ENCODE measurements around the gene RECQL5. TPM values are rescaled to one million over a fixed set of nuclear protein-coding genes. Genes with fewer than 3 reads are reported as not detected.

RECQL5 gene
- total RNA-seq, 1 donor from 2014 or later: 49.8 TPM

GRCh38 chr17:75616521-75617122 is 50.3 kb downstream of the RECQL5 start:
- TF ChIP-seq, protein P1, sequence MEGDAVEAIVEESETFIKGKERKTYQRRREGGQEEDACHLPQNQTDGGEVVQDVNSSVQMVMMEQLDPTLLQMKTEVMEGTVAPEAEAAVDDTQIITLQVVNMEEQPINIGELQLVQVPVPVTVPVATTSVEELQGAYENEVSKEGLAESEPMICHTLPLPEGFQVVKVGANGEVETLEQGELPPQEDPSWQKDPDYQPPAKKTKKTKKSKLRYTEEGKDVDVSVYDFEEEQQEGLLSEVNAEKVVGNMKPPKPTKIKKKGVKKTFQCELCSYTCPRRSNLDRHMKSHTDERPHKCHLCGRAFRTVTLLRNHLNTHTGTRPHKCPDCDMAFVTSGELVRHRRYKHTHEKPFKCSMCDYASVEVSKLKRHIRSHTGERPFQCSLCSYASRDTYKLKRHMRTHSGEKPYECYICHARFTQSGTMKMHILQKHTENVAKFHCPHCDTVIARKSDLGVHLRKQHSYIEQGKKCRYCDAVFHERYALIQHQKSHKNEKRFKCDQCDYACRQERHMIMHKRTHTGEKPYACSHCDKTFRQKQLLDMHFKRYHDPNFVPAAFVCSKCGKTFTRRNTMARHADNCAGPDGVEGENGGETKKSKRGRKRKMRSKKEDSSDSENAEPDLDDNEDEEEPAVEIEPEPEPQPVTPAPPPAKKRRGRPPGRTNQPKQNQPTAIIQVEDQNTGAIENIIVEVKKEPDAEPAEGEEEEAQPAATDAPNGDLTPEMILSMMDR (IDR thresholded peaks at IDR 0.05; ENCODE audit: partially characterized antibody, unreplicated experiment): no peak
- no peak for DNase-seq
- Mint-ChIP-seq H3K27me3 (ENCODE audit: unreplicated experiment) (peaks cover 2% of the 10 kb centered on the region), H3K9me3 (ENCODE audit: unreplicated experiment) (no peaks in the 10 kb centered on the region), H3K36me3 (ENCODE audit: unreplicated experiment) (no peaks in the 10 kb centered on the region), H3K4me3 (ENCODE audit: unreplicated experiment) (no peak overlapping the region), H3K4me1 (ENCODE audit: low read depth, unreplicated experiment) (no peaks in the 10 kb centered on the region), H3K27ac (ENCODE audit: unreplicated experiment) (no peak overlapping the region)

- Mint-ChIP-seq H3K4me1 (ENCODE audit: low read depth, unreplicated experiment) (no peaks in the 10 kb centered on the region), H3K4me3 (ENCODE audit: unreplicated experiment) (no peak overlapping the region), H3K27me3 (ENCODE audit: unreplicated experiment) (peaks cover 2% of the 10 kb centered on the region), H3K36me3 (ENCODE audit: unreplicated experiment) (no peaks in the 10 kb centered on the region), H3K27ac (ENCODE audit: unreplicated experiment) (no peak overlapping the region), H3K9me3 (ENCODE audit: unreplicated experiment) (no peaks in the 10 kb centered on the region)
- TF ChIP-seq, protein P1 (IDR thresholded peaks at IDR 0.05; ENCODE audit: partially characterized antibody, unreplicated experiment): no peak
- peak; percentile 50 for DNase-seq
These were observed 51.7 kb downstream of the RECQL5 start for GRCh38 chr17:75615301-75615700.

DNA sequence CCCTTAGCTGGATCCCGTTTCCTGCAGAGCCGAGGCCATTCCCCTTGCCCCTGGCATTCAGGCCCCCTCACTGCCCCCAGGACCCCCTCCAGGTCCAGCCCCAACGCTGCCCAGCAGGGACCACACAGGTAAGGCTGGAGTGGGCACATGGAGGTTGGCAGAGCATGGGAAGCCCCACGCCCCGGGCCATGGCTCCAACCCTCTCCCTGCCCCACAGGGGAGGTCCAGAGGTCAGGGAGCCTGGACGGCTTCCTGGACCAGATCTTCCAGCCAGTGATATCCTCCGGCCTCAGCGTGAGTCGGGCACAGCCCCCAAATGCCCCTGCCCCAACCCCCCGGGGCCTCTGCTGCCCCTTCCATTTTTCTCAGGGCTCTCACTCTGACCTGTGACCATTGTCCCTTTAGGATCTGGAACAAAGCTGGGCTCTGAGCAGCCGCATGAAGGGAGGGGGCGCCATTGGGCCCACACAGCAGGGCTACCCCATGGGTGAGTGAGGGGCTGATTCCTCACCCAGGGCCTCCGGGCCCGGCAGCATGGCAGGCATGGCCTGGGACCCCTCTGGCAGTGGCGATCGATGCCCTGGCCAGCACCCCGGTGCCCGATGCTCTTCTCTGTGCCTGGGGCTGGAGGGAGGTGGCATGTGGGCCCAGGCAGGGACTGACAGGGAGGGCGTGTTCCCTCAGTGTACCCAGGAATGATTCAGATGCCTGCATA is 52.2 kb downstream of the RECQL5 start:
- no peak for DNase-seq
- Mint-ChIP-seq H3K36me3 (ENCODE audit: unreplicated experiment) (no peaks in the 10 kb centered on the region), H3K4me1 (ENCODE audit: low read depth, unreplicated experiment) (no peaks in the 10 kb centered on the region), H3K27me3 (ENCODE audit: unreplicated experiment) (peaks cover 2% of the 10 kb centered on the region), H3K27ac (ENCODE audit: unreplicated experiment) (no peak overlapping the region), H3K9me3 (ENCODE audit: unreplicated experiment) (no peaks in the 10 kb centered on the region), H3K4me3 (ENCODE audit: unreplicated experiment) (no peak overlapping the region)
- TF ChIP-seq, protein P1 (IDR thresholded peaks at IDR 0.05; ENCODE audit: partially characterized antibody, unreplicated experiment): no peak

- no peak overlapping the region for H3K4me3 Mint-ChIP-seq (ENCODE audit: unreplicated experiment)
- TF ChIP-seq, protein P1 (IDR thresholded peaks at IDR 0.05; ENCODE audit: partially characterized antibody, unreplicated experiment): no peak
- H3K27me3 Mint-ChIP-seq (ENCODE audit: unreplicated experiment): peaks cover 2% of the 10 kb centered on the region
- H3K9me3 Mint-ChIP-seq (ENCODE audit: unreplicated experiment): no peaks in the 10 kb centered on the region
- H3K36me3 Mint-ChIP-seq (ENCODE audit: unreplicated experiment): no peaks in the 10 kb centered on the region
- no peak overlapping the region for H3K27ac Mint-ChIP-seq (ENCODE audit: unreplicated experiment)
- no peaks in the 10 kb centered on the region for H3K4me1 Mint-ChIP-seq (ENCODE audit: low read depth, unreplicated experiment)
- DNase-seq: no peak
These were observed 52.9 kb downstream of the RECQL5 start for GRCh38 chr17:75614006-75614405.
